OCI-LY3 (cell line): ENCODE measurements around the gene HERC4.

Experiments used
- CTCF ChIP-seq: fragments of 200-600, 300-600 bp; sonication (generic); IDR thresholded peaks from 2 replicates; pipeline ENCODE4 v1.5.1; 2014; ENCODE audit warnings: antibody characterized with exemption, low read length, low read depth
- EZH2phosphoT487 ChIP-seq: fragments of 200-600 bp; shearing (Covaris generic); IDR thresholded peaks from 2 replicates; pipeline ENCODE4 v1.6.1; 2018; ENCODE audit warnings: antibody characterized with exemption, mixed run types, low read depth

DNA sequence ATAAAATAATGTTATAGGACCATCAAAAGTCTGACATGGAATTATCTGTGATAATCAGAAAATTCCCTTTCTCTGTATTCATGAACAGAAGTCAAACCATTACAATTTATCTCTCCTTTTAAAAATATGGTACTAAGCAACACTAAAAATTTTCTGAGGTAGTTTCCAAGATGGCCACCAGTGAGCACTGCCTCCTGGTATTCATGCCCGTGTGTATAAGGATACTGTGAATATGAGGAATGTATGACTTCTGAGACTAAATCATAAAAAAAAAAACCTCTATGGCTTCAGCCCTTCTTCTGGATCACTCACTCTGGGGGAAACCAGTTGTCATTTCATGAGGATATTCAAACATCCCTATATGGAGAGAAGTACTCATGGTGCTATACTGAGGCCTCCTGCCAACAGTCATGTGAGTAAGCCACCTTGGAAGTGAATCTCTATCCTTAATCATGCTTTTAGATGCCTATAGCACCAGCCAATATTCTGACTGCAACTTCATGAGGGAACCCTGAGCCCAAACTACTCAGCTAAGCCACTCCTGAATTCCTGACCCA, 149.6 kb downstream of the HERC4 start:
- TF ChIP-seq CTCF (no peak), EZH2phosphoT487 (no peak)
